NCI-H748 (cell line): Measurements from ENCODE around the gene MYO18B.

Experiments
- DNase-seq: peaks from one replicate; lab custom pipeline; 2025; ENCODE audit not compliant: unreplicated experiment; lab: John Stamatoyannopoulos, UW

MYO18B gene

DNA sequence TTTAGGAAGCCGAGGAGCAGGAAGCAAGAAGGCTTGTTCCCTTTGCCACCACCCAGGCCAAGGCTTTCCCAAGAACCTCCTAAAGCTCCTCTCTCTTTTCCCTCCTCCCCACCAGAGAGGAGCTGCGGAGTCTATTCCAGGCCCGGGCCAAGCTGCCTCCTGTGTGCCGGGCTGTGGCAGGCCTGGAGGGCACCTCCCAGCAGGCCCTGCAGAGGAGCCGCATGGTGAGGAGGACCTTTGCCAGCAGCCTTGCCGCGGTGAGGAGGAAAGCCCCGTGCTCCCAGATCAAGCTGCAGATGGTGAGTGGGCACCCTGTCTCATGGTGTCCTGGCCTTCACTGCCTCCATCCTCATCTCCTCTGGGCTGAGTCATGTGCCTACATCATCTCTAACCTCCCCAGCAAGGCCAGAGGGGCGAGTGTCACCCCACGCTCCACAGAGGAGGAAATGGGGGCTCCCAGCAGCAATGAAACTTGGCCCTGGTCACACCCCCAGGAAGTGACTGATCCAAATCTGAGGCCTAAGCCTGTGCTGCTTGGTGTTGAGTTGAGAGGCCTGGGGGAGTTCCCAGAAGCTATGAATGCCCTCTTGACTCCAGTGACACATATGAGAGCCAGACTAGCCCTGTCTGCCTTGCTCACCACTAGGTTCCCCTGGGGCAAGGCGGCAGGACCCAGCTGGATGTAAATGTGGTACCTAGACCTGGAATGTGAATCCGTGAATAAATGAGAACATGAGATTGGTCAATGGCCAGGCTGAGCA is 104.2 kb downstream of the MYO18B start:
- DNase-seq, result no peak

DNA sequence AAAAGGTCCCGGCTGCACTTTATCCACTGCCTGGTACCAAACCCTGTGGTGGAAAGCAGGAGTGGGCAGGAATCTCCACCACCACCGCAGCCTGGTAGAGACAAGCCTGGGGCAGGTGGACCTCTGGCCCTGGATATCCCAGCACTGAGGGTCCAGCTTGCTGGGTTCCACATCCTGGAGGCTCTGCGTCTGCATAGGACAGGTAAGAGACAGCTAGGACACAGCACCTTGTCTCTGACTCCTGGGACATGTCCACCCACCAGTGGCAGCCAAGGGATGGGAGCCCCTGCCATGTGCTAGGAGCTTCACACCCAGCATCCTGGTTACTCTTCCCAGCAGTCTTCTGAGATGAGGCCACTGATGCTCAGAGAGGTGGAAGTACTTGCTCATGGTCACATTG is 105.5 kb downstream of the MYO18B start:
- DNase-seq, result no peak

DNA sequence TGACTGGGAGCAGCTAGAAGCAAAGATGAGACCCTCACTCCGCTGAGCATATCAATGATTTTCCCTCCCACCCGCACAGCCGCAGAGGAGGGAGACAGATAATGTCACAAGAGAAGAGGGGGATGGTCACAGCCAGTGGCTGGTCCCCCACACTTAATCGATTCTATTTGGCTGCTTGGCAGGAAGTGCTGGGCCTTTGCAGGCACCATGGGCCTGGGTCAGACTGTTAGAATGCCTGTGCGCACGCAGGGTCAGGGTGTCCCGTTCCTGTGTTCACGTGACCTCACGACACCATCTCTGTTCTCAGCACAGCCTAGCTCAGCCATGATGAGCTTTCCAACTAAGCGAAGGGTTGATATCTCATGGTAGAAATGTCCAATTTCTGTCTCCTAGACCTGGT is 107.0 kb downstream of the MYO18B start:
- no peak for DNase-seq

DNA sequence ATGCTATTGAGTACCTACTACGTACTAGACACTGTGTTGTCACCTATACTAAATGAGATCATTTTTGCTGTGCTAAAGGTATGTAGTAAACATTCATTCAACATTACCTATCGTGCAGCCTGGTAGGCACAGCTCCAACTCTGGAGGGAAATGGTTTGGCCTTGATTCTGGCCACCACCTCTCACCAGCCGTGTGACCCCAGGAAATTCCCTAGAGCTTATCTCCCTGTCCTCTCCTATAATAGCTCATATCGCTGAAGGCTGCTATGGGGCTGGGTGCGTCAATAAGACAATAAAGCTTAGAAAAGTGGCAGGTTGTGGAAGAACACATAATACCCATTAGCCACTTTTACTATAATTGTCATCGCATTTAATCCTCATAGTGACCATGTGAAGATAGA is 107.5 kb downstream of the MYO18B start:
- DNase-seq, result no peak

DNA sequence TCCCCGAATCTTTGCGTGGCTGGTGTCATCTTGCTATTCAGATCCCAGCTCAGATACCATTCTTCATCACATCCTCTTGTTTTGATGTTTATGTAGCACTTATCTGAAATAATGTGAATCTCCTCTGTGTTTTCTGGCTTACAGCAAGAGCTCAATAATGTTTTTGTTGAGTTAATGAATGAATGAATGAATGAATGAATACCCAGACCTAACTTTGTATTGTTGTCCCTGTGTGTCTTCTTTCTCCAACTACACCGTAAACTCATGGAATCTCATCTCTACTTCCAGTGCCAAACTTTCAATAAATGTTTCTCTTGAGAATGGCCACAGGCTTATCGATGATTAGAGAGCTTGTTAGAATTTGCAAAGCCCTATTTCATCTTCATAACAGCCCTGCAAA is 110.2 kb downstream of the MYO18B start:
- no peak for DNase-seq

DNA sequence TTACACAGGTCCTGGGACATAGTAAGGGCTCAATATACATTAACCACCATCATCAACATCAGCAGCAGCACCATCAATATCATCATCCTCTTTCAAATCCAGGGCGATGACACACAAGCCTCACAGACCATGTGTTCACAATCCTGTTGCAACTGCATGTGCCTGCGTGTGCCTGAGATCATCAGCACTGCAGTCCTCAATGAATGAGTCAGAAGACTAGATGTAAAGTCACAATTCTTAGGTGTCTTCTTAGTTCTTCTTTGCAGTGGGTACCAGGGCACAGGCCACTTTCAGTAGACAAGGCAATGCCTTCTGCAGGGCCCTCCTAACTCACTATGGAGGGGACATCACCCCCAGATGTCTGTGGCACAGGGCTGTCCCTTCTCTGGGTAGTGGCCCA is 111.1 kb downstream of the MYO18B start:
- no peak for DNase-seq

DNA sequence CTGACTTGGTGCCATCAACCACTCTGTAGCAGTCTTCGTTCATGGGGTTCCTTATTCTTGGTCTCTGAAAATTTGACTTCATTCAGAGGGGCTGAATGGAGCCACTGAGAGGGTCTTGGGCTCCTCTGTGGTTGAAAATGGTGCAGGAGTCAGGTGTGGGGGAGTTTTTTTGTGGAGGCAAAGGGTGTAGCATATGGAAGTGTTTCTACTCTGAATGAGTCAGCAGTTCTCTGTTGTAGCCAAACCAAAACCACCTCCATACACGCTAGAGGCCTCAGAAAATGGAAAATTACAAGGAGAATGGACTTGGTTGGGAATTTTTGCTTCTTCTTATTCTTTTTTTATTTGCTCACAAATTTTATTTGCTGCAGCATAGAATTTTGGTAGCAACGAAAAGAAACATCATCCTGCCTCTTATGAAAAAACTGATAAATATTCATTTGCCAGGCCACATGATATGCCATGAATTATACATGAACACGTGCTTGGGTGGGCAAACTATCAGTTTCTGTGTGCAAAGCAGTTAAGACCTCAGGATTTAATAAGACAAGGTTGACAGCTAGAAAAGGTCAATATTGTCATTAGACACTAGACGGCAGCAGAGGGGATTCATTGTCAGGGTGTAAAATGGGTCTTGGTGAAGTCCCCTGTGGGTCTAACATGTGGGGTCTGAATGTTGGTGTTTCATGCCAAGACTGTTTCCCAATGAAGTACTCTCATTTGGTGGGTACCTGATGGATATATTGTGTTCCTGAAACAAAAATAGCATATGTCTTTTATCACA is 111.7 kb downstream of the MYO18B start:
- peak; percentile 61 for DNase-seq

DNA sequence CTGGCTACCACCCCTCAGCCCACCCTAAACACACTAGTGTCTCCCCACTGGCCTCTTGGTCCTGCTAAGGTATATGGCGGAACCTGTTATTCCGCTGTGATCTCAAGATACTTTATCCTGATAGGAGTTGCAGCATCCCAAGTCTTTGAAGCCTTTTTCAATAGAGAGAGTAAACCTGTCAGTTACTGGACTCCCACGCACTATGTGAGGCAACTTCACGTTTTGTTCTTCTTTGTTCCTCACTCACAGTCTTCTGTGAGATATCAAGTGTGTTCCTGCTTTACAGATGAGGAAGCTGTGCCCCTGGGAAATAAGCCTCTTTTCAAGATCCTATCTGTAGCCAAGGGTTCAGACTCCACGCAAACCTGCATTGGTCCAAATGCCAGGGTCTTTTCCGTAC is 127.8 kb downstream of the MYO18B start:
- no peak for DNase-seq

DNA sequence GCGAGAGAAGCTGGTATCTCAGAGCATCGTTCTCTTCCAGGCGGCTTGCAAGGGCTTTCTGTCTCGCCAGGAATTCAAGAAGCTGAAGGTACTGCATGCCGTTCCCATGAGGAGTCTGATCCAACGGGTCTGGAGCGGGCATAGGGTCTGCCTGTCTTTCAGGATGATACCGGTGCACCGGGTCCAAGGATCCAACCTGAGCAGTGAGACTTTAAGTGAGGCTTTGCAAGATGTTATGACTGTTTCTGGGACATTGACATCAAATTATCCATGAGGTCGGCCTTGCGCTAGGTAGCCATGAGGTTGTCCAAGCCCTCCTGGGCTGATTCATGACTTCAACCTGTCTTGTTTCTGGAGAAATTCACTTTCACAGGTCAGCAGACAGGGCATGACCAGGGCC is 132.3 kb downstream of the MYO18B start:
- DNase-seq, result no peak

DNA sequence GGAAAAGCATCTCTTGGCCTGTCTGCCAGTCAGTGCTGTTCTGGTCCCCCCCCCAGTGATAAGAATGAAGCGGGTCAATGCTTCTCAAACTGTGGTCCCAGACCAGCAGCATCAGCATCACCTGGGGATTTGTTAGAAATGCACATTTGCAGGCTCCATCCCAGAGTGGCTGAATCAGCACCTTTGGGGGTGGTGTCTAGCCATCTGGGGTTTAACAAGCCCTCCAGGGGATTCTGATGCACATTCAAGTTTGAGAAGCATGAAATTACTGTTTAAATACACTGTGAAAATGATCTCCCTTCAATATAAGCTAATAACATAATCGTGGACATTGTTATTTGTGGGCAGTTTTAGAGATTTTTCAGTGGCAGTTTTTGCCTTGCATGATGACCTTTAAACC is 133.5 kb downstream of the MYO18B start:
- no peak for DNase-seq

DNA sequence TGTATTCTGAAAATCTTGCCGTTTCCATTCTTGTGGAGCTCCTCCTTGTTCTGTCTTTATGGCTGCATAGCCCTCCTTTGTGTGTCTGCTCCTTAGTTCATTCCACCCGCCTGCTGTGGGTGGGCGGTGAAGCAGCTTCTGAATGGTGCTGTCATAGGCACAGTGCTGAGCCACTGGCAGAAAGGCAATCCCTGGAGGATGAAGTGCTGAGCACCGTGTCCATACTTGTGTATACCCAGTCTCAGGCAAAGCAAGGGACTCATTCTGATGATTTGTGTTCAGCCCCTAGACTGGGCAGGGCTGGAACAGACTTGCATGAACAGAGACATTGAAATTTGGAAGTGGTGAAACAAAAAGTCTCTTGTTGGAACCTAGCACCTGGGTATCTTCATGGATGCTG is 134.9 kb downstream of the MYO18B start:
- no peak for DNase-seq

DNA sequence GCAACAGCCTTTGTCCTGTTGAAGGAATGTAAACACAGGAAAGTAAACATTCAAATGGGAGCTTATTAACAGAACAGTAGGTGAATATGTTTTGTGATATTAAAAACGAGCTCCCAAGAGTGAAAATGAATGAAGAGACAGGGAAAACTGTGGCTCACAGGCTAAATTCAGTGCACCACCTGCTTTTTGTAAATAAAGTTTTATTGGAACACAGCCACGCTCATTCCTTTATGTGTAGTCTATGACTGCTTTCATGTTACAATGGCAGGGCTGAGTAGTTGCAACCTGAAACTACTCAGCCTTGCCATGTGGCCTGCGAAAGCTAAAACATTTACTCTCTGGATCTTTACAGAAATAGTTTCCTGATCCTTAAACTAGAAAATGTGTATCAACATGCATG is 136.9 kb downstream of the MYO18B start:
- DNase-seq, result peak; percentile 70

DNA sequence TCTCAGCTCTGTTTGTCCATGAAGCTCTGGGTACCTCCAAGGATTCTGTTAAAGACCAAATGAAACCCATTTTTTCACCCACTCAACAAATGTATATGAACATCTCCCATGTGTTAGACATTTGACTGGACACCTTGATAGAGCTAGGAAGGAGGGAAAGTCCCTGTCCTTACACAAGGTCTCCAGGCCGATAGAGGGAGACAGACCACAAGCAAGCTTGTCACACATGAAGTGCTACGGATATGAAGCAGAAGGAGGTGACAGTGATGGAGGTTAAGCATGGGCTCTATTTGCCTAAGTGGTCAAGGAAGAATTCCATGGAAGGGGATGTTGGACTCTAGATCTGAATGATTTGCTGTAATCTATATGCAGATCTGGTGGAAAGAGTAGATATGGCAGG is 138.5 kb downstream of the MYO18B start:
- no peak for DNase-seq

DNA sequence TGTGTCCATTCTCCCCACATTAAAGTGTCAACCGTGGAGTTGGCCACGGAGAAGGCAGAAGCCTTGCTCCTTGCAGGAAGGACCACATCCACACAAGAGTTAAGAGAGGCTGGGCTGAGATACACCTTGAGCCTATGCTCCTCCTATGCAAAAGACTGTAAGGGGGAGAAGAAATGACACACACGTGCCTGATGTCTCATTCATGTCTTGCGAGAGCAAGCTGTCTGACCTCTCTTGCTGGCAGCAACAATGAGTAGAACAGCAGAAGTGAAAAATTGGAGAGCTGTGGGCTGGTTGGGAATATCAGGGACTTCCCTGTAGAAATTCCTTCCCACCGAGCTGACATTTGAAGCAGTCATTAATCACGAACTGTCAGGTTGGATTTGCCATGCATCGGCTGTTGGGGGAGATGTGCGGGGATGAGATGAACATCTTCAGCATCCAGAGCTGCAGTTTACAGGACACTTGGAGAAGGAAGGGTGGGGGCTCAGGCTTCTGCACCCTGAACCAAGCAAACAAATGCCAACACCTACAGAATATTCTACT is 139.3 kb downstream of the MYO18B start:
- DNase-seq, result no peak

DNA sequence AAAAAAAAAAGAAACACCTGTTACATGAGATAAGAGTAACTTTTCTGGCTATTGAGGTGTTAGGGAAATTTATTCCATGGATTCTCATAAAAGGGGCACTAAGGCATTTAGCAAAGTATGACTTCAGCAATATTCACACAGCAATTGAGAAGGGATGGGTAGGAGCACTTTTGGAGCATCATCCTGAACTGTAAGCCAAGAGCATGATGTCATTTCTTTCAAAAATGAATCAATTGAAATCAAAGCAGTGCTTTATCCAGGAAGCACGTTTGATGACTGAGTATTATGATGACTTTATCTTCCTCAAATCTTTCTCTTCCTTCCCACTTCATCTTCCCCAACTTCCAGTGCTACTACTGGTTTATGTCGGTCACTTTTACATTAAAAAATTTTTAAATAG is 140.4 kb downstream of the MYO18B start:
- DNase-seq, result no peak

DNA sequence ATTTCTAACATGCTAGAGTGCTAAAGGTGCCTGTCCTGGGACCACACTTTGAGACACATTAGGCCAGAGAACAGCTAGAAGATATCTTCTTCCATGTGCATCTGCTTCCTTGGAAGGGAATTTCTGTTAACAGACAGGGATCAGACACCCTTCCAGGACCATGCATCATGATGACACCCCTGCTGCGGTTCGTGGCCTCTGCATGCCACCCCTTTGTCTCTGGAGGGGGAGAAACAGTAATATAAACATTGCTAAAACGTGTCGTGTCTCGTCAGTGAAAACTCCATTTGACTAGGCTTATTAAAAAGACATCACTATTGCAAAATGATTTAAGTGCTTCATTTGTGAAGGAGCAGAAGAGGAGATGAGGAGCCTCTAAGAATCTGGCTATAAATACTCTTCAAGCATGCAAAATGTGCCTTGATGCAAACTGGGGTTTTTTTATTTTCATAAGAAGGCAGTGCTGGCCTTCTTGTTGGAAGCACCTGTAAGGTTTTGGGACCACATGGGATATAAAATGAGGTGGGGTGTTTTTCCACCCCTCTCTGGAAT is 141.6 kb downstream of the MYO18B start:
- DNase-seq, result no peak

DNA sequence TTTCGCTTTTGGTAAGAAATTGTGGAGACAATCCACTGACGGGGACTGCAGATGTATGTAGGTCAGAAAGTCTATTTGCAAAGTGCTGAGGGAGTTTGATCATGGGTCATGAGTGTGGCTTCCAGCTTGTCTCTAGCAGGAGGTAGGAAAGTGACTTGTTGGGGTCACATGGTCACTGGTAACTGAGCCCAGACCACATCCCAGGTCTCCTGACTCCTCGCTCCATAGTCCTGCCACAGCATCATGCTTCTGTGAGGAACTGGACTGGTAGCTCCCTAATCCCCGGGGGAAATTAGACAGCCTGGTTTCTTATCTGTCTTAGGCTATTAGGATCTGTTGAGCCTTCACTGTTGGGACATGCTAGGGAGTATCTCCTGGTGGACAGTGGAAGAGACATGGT is 142.1 kb downstream of the MYO18B start:
- no peak for DNase-seq

DNA sequence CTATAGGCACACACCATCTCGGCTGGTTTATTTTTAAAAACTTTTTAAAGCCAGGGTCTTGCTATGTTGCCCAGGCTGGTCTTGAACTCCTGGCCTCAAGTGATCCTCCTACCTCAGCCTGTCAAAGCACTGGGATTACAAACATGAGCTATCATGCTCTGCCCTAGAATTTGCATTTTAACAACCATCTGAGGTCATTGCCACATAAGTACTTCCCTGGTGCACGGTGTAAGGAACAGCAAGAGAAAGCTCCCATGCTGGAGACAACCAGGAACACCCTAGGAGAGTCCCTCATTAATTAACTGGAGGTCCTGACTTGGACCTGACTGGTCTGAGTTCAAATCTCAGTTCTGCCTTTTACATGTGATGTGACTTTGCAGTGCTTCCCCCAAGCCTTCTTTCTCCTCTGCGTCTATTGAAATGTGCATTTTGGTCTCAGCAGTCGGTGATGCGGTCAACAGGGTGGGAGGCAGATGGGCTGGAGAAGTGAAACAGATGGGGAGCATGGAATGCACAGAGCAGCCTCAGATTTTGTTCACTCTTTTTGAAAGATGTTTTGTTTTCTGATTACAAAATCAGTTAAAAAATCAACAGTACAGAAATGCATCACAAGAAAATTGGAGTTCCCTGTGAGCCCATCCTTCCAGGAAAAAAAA is 146.5 kb downstream of the MYO18B start:
- no peak for DNase-seq

DNA sequence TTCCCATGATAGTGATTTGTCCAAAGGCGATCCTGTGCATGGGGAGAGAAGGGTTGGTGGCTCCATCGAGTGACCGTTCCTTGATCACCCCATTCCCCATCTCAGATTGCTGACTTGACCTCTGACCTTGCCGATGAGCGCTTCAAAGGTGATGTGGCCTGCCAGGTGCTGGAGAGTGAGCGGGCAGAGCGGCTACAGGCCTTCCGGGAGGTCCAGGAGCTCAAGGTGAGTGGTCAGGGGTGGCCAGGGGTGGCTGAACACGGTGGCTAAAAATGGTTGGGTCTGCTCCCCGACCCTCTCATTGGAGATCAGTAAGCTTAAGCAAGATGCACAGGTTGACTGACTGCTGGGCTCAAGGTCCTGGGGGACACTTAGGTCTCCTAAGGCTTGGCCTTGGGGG is 148.7 kb downstream of the MYO18B start:
- DNase-seq, result no peak

DNA sequence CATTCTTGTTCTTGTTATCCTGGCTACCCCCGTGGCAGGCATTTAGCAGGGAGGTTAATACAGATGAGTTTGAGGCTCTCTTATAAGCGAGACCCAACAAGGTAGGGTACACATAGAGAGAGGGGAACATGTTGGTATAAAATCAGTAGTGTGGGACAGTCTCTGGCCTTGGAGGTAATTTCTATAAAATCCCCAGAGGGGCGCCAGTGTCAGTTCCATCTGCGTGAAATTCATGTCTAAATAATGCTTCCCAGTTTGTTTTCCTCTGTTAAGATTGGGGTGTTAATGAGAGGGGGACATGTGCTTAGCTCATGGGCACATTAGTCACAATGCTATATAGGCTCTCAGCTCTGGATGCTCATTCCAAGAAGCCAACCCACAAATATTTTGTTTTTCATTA is 150.7 kb downstream of the MYO18B start:
- DNase-seq, result peak; percentile 52

DNA sequence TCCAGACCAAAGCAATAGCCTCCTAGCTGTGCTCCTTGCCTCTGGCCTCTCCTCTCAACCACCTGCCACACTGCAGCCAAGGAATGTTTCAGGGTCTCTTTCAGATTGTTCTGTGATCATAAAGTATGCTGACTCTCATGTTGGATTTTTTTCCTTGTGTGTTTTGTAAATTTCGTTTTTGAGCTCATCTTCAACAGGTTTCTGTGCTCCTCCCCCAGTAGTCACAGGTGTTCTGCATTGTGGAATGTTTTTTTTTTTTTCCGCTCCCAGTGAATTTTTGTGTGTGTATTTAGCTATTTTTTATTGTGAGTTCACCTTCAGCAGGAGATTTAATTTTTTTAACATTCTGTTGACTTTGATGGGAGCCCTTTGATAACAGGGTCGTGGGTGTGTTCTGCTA is 153.7 kb downstream of the MYO18B start:
- DNase-seq, result no peak

DNA sequence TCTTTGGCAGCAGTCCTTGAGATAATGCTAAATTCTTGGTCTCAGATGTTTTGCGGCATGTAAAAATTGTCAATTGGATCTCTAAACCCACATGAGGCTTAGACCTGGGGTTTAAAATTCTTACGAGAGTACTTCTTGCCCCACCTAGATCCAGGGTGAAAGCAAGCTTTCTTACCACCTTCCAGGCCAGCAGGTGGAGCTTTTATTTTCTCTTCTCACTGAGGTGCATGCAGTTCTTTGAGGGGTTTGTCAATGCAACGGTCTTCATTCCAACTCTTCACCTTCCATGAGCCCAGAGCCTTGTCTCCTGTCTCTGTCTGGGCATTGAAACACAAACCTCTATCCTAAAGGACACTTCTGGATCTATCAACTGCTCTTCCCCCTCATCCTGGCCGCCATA is 154.1 kb downstream of the MYO18B start:
- DNase-seq, result peak; percentile 56
